ENCODE data around the gene RASL10A. TPM values are rescaled to one million over a fixed set of nuclear protein-coding genes. Genes with fewer than 3 reads are reported as not detected.

Gene RASL10A
- total RNA-seq, 1 donor from 2014 or later = not detected

- DNase-seq (ENCODE audit: extremely low spot score, unreplicated experiment) = peak; percentile 99
- Mint-ChIP-seq H3K27ac (ENCODE audit: unreplicated experiment) (peak overlapping the region; percentile 97), H3K27me3 (ENCODE audit: unreplicated experiment) (peaks cover 13% of the 10 kb centered on the region), H3K9me3 (ENCODE audit: unreplicated experiment) (no peaks in the 10 kb centered on the region), H3K4me1 (ENCODE audit: unreplicated experiment) (peaks cover 44% of the 10 kb centered on the region), H3K4me3 (ENCODE audit: unreplicated experiment) (no peak overlapping the region), H3K36me3 (ENCODE audit: unreplicated experiment) (no peaks in the 10 kb centered on the region)
- TF ChIP-seq, protein P1, sequence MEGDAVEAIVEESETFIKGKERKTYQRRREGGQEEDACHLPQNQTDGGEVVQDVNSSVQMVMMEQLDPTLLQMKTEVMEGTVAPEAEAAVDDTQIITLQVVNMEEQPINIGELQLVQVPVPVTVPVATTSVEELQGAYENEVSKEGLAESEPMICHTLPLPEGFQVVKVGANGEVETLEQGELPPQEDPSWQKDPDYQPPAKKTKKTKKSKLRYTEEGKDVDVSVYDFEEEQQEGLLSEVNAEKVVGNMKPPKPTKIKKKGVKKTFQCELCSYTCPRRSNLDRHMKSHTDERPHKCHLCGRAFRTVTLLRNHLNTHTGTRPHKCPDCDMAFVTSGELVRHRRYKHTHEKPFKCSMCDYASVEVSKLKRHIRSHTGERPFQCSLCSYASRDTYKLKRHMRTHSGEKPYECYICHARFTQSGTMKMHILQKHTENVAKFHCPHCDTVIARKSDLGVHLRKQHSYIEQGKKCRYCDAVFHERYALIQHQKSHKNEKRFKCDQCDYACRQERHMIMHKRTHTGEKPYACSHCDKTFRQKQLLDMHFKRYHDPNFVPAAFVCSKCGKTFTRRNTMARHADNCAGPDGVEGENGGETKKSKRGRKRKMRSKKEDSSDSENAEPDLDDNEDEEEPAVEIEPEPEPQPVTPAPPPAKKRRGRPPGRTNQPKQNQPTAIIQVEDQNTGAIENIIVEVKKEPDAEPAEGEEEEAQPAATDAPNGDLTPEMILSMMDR (IDR thresholded peaks at IDR 0.05) = no peak
Observed at GRCh38 chr22:29310863-29311339, 4.6 kb downstream of the RASL10A start.

DNA sequence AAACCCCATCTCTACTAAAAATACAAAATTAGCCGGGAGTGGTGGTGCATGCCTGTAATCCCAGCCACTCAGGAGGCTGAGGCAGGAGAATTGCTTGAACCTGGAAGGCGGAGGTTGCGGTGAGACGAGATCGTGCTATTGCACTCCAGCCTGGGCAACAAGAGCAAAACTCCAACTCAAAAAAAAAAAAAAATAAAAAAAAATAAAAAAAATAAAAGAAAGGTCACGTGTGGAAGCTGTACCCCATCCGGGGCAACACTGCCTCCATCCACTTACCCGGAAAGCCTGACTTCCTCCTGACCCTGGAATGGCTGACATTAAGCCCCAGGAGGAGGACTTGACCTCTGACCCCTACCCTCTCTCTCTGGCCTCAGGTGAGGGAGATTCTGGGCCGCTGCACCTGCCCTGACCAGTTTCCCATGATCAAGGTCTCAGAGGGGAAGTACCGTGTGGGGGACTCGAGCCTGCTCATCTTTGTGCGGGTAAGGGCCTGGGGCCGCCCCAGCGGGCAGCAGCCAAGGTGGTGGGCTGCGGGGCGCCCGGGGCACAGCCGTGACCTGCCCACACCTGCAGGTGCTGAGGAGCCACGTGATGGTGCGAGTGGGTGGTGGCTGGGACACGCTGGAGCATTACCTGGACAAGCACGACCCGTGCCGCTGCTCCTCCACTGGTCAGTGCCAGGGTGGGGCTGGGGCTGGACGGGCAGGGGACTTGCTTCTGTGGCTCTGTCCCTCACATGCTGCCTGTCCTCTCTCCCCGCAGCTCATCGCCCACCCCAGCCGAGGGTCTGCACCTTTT lies 5.2 kb downstream of the RASL10A start:
- Mint-ChIP-seq H3K27me3 (ENCODE audit: unreplicated experiment) (peaks cover 13% of the 10 kb centered on the region), H3K27ac (ENCODE audit: unreplicated experiment) (peak overlapping the region; percentile 97), H3K9me3 (ENCODE audit: unreplicated experiment) (no peaks in the 10 kb centered on the region), H3K4me1 (ENCODE audit: unreplicated experiment) (peaks cover 47% of the 10 kb centered on the region), H3K4me3 (ENCODE audit: unreplicated experiment) (no peak overlapping the region), H3K36me3 (ENCODE audit: unreplicated experiment) (no peaks in the 10 kb centered on the region)
- DNase-seq (ENCODE audit: extremely low spot score, unreplicated experiment) = no peak
- TF ChIP-seq, protein P1 (IDR thresholded peaks at IDR 0.05) = no peak

GRCh38 chr22:29309332-29310064 lies 6.0 kb downstream of the RASL10A start:
- Mint-ChIP-seq H3K27ac (ENCODE audit: unreplicated experiment) (peak overlapping the region; percentile 85), H3K4me1 (ENCODE audit: unreplicated experiment) (peaks cover 46% of the 10 kb centered on the region)
- DNase-seq (ENCODE audit: extremely low spot score, unreplicated experiment) = no peak

GRCh38 chr22:29308791-29309262 lies 6.7 kb downstream of the RASL10A start:
- peak overlapping the region; percentile 26 for H3K4me3 Mint-ChIP-seq (ENCODE audit: unreplicated experiment)
- no peaks in the 10 kb centered on the region for H3K36me3 Mint-ChIP-seq (ENCODE audit: unreplicated experiment)
- TF ChIP-seq, protein P1 (IDR thresholded peaks at IDR 0.05) = no peak
- DNase-seq (ENCODE audit: extremely low spot score, unreplicated experiment) = no peak
- H3K27ac Mint-ChIP-seq (ENCODE audit: unreplicated experiment) = peak overlapping the region; percentile 85
- H3K9me3 Mint-ChIP-seq (ENCODE audit: unreplicated experiment) = no peaks in the 10 kb centered on the region
- peaks cover 2% of the 10 kb centered on the region for H3K27me3 Mint-ChIP-seq (ENCODE audit: unreplicated experiment)
- peaks cover 43% of the 10 kb centered on the region for H3K4me1 Mint-ChIP-seq (ENCODE audit: unreplicated experiment)

More at GRCh38 chr22:29309332-29310064, 6.0 kb downstream of the RASL10A start:
- Mint-ChIP-seq H3K36me3 (ENCODE audit: unreplicated experiment) (no peaks in the 10 kb centered on the region), H3K9me3 (ENCODE audit: unreplicated experiment) (no peaks in the 10 kb centered on the region), H3K27me3 (ENCODE audit: unreplicated experiment) (peaks cover 9% of the 10 kb centered on the region), H3K4me3 (ENCODE audit: unreplicated experiment) (no peak overlapping the region)
- TF ChIP-seq, protein P1 (IDR thresholded peaks at IDR 0.05) = no peak

Data from osteocyte (in vitro differentiated cells).